Natural killer cell (primary cell): ENCODE measurements around the gene TPT1. TPM values are rescaled to one million over a fixed set of nuclear protein-coding genes. Genes with fewer than 3 reads are reported as not detected.
"Not testable (repeated sequence)": the region's sequence is repeated elsewhere in the genome, so short reads cannot be mapped to it uniquely, and the experiment has no call there.

Experiments used
- ATAC-seq, 3 donors: fragments of 150-1000 bp in 2 of 3; fragments of 200-7000 bp in 1 of 3; cut with Tn5 transposase; 1 replicate in 1 of 3; 2 replicates in 2 of 3; pipeline ENCODE4 v1.10.0; 2021; ENCODE audit warnings: mild to moderate bottlenecking in 2 of 3, moderate library complexity in 2 of 3
- DNase-seq, 2 donors: peaks; one replicate each; pipeline versions ENCODE4 v3.0.0 to v3.0.0-alpha.2; 2013 to 2021; ENCODE audit warnings: mixed read lengths in 1 of 2
- H3K27ac ChIP-seq: one replicate; pipeline ENCODE4 v1.5.1; 2013; ENCODE audit warnings: mild to moderate bottlenecking, low read length
- H3K27me3 ChIP-seq: one replicate; pipeline ENCODE4 v1.6.1; 2013; ENCODE audit warnings: low read length; ENCODE audit not compliant: control insufficient read depth, insufficient read depth
- H3K36me3 ChIP-seq: one replicate; pipeline ENCODE4 v1.6.1; 2013; ENCODE audit warnings: low read length; ENCODE audit not compliant: control insufficient read depth, insufficient read depth
- H3K4me1 ChIP-seq: one replicate; pipeline ENCODE4 v1.6.1; 2013; ENCODE audit warnings: low read length; ENCODE audit not compliant: control insufficient read depth, insufficient read depth
- H3K4me3 ChIP-seq: one replicate; pipeline ENCODE4 v1.5.1; 2013; ENCODE audit warnings: low read length
- H3K9me3 ChIP-seq: one replicate; pipeline ENCODE4 v1.6.1; 2013; ENCODE audit warnings: low read length; ENCODE audit not compliant: control insufficient read depth, insufficient read depth
- H3K27ac Mint-ChIP-seq, 2 donors: one replicate each; pipeline ENCODE4 v1.8.0; 2022; ENCODE audit warnings: mild to moderate bottlenecking in 2 of 2, mixed read lengths in 2 of 2, moderate library complexity in 1 of 2
- H3K27me3 Mint-ChIP-seq, 2 donors: one replicate each; pipeline ENCODE4 v1.8.0; 2022; ENCODE audit warnings: low read depth in 2 of 2, mixed read lengths in 2 of 2
- H3K36me3 Mint-ChIP-seq: one replicate; pipeline ENCODE4 v1.8.0; 2022; ENCODE audit warnings: mixed read lengths
- H3K4me1 Mint-ChIP-seq, 2 donors: one replicate each; pipeline ENCODE4 v1.8.0; 2022; ENCODE audit warnings: mixed read lengths in 2 of 2
- H3K4me3 Mint-ChIP-seq: one replicate; pipeline ENCODE4 v1.8.0; 2022; ENCODE audit warnings: mild to moderate bottlenecking, moderate library complexity, mixed read lengths
- H3K9me3 Mint-ChIP-seq, 2 donors: one replicate each; pipeline ENCODE4 v1.8.0; 2022; ENCODE audit warnings: mixed read lengths in 2 of 2
- CTCF ChIP-seq: fragments of 200-600 bp; IDR thresholded peaks from one replicate; pipeline ENCODE4 v1.8.0; 2022; ENCODE audit warnings: antibody characterized with exemption
- WGBS: methylation state at CpG from one replicate; pipeline ENCODE4 v1.1.7; 2013; ENCODE audit warnings: missing lambda C conversion rate; ENCODE audit not compliant: insufficient coverage; 5-methylcytosine and 5-hydroxymethylcytosine counted together
- intact Hi-C: fragments of 100-400 bp; cut with micrococcal nuclease; formaldehyde crosslinking; loops from one replicate; pipeline ENCODE4 v1.14.2; 2022
- total RNA-seq, 4 donors: library from RNA; stranded (reverse); fragments of 120-200 nt in 1 of 4; gene quantifications; one replicate each; pipeline versions ENCODE4 v1.2.3 to v1.2.4, GENCODE V29; 2013 to 2022

TPT1 gene
- total RNA-seq, 3 donors from 2014 or later (not counting 1 experiment from before 2014, with no cell fraction given) = 2,606 to 3,166 (median 3,085) TPM

GRCh38 chr13:45300190-45300985 is 40.6 kb downstream of the TPT1 start:
- ATAC-seq = peak; percentile 32 to 60 (median 55)
- intact Hi-C loops = no loop called here

GRCh38 chr13:45299194-45299593 is 41.8 kb downstream of the TPT1 start:
- ATAC-seq = no peak
- intact Hi-C loops = no loop called here
- H3K4me3 Mint-ChIP-seq = no peak overlapping the region

More at GRCh38 chr13:45300190-45300985, 40.6 kb downstream of the TPT1 start:
- no peak for DNase-seq
- peaks cover 0 to 3% of the 10 kb centered on the region in 2 donors for H3K27me3 Mint-ChIP-seq
- no peaks in the 10 kb centered on the region for H3K9me3 Mint-ChIP-seq
- H3K9me3 ChIP-seq = no peaks in the 10 kb centered on the region
- H3K36me3 Mint-ChIP-seq = no peaks in the 10 kb centered on the region
- H3K4me1 Mint-ChIP-seq = peaks cover 36 to 43% of the 10 kb centered on the region in 2 donors
- peak overlapping the region; percentile 72 to 81 for H3K27ac Mint-ChIP-seq
- H3K27me3 ChIP-seq = no peaks in the 10 kb centered on the region
- H3K4me3 Mint-ChIP-seq = peak overlapping the region; percentile 10
- WGBS = 79% methylated on average over 6 of the region's 9 CpGs
- no peaks in the 10 kb centered on the region for H3K36me3 ChIP-seq
- no peak for TF ChIP-seq CTCF
- no peak overlapping the region for H3K4me3 ChIP-seq
- H3K27ac ChIP-seq = peak overlapping the region; percentile 12
- peaks cover 50% of the 10 kb centered on the region for H3K4me1 ChIP-seq

GRCh38 chr13:45298550-45298949 is 42.4 kb downstream of the TPT1 start:
- Mint-ChIP-seq H3K27ac (peak overlapping the region; percentile 48 to 67), H3K4me1 (peaks cover 36 to 43% of the 10 kb centered on the region in 2 donors)
- H3K27me3 Mint-ChIP-seq, DNase-seq, H3K9me3 Mint-ChIP-seq, H3K9me3 ChIP-seq, H3K27ac ChIP-seq, H3K36me3 ChIP-seq, H3K4me3 Mint-ChIP-seq, intact Hi-C loops, H3K27me3 ChIP-seq, H3K4me3 ChIP-seq, H3K36me3 Mint-ChIP-seq, ATAC-seq: not testable (repeated sequence)
- peaks cover 50% of the 10 kb centered on the region for H3K4me1 ChIP-seq
- 94% methylated on average over 3 of the region's 3 CpGs for WGBS

More at GRCh38 chr13:45299194-45299593, 41.8 kb downstream of the TPT1 start:
- peaks cover 36 to 43% of the 10 kb centered on the region in 2 donors for H3K4me1 Mint-ChIP-seq
- no peaks in the 10 kb centered on the region for H3K36me3 ChIP-seq
- peaks cover 0 to 3% of the 10 kb centered on the region in 2 donors for H3K27me3 Mint-ChIP-seq
- no peaks in the 10 kb centered on the region for H3K9me3 Mint-ChIP-seq
- no peaks in the 10 kb centered on the region for H3K27me3 ChIP-seq
- no peak overlapping the region for H3K4me3 ChIP-seq
- DNase-seq = no peak
- WGBS = 92% methylated on average over 3 of the region's 3 CpGs
- no peaks in the 10 kb centered on the region for H3K36me3 Mint-ChIP-seq
- peak overlapping the region; percentile 48 to 81 for H3K27ac Mint-ChIP-seq
- peaks cover 50% of the 10 kb centered on the region for H3K4me1 ChIP-seq
- H3K9me3 ChIP-seq = no peaks in the 10 kb centered on the region
- H3K27ac ChIP-seq = no peak overlapping the region
- TF ChIP-seq CTCF = no peak

- TF ChIP-seq CTCF = no peak
- no peaks in the 10 kb centered on the region for H3K36me3 ChIP-seq
- ATAC-seq = no peak
- H3K9me3 ChIP-seq = no peaks in the 10 kb centered on the region
- Mint-ChIP-seq H3K4me3 (peak overlapping the region; percentile 4), H3K4me1 (peaks cover 36 to 43% of the 10 kb centered on the region in 2 donors), H3K27ac (peak overlapping the region; percentile 48 to 67), H3K36me3 (no peaks in the 10 kb centered on the region), H3K27me3 (no peaks in the 10 kb centered on the region), H3K9me3 (no peaks in the 10 kb centered on the region)
- no peak for DNase-seq
- H3K4me3 ChIP-seq = no peak overlapping the region
- H3K27ac ChIP-seq = peak overlapping the region; percentile 37
- 29% methylated on average over 2 of the region's 2 CpGs for WGBS
- H3K27me3 ChIP-seq = no peaks in the 10 kb centered on the region
- intact Hi-C loops = no loop called here
- H3K4me1 ChIP-seq = peaks cover 50% of the 10 kb centered on the region
Measured at GRCh38 chr13:45298206-45298505, 42.8 kb downstream of the TPT1 start.
